GM10847 (cell line): ENCODE data around the gene ARHGAP4.

Source experiments
- POLR2A ChIP-seq: IDR thresholded peaks from 2 replicates; pipeline ENCODE4 v1.6.1; 2011; ENCODE audit not compliant: insufficient read length; ENCODE audit errors: extremely low read depth

The ARHGAP4 gene

GRCh38 chrX:153878969-153879653, 47.0 kb downstream of the ARHGAP4 start:
- no peak for TF ChIP-seq POLR2A

GRCh38 chrX:153878345-153878744, 47.7 kb downstream of the ARHGAP4 start:
- TF ChIP-seq POLR2A = no peak

- TF ChIP-seq POLR2A = no peak
Measured at GRCh38 chrX:153877571-153878261, 48.3 kb downstream of the ARHGAP4 start.

- TF ChIP-seq POLR2A = no peak
Measured at GRCh38 chrX:153876112-153876491, 50.0 kb downstream of the ARHGAP4 start.

GRCh38 chrX:153875391-153876111, 50.5 kb downstream of the ARHGAP4 start:
- no peak for TF ChIP-seq POLR2A

- no peak for TF ChIP-seq POLR2A
Measured at GRCh38 chrX:153874366-153875125, 51.5 kb downstream of the ARHGAP4 start.

- TF ChIP-seq POLR2A = no peak
Measured at GRCh38 chrX:153874085-153874365, 52.0 kb downstream of the ARHGAP4 start.

- TF ChIP-seq POLR2A = no peak
Measured at GRCh38 chrX:153873282-153874084, 52.6 kb downstream of the ARHGAP4 start.

GRCh38 chrX:153871946-153872878, 53.9 kb downstream of the ARHGAP4 start:
- no peak for TF ChIP-seq POLR2A

- TF ChIP-seq POLR2A = no peak
Measured at GRCh38 chrX:153871451-153871850, 54.6 kb downstream of the ARHGAP4 start.

GRCh38 chrX:153870791-153871360, 55.2 kb downstream of the ARHGAP4 start:
- no peak for TF ChIP-seq POLR2A

GRCh38 chrX:153870288-153870690, 55.8 kb downstream of the ARHGAP4 start:
- TF ChIP-seq POLR2A = no peak

- TF ChIP-seq POLR2A = no peak
Measured at GRCh38 chrX:153869473-153870287, 56.4 kb downstream of the ARHGAP4 start.
